ENCODE data around the gene EPHA8.

DNA sequence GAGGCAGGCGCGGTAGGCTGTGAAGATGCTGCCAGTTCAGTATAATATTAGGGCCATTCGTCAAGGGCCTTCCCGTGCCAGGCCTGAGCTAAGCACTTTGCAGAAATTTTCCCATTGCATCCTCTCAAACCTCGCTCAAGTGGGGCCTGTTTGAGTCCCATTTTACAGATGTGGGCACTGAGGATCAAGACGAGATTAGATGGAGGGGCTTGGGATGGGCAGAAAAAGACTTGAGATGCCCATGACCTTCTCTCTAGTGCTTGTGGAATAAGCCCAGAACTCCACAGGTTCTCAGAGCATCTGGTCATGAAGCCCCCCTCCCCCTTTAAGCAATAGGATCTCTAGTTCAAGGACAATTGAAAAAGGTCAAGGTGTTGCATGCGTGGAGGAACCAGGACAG lies 9.9 kb downstream of the EPHA8 start:
- TF ChIP-seq, protein P1, sequence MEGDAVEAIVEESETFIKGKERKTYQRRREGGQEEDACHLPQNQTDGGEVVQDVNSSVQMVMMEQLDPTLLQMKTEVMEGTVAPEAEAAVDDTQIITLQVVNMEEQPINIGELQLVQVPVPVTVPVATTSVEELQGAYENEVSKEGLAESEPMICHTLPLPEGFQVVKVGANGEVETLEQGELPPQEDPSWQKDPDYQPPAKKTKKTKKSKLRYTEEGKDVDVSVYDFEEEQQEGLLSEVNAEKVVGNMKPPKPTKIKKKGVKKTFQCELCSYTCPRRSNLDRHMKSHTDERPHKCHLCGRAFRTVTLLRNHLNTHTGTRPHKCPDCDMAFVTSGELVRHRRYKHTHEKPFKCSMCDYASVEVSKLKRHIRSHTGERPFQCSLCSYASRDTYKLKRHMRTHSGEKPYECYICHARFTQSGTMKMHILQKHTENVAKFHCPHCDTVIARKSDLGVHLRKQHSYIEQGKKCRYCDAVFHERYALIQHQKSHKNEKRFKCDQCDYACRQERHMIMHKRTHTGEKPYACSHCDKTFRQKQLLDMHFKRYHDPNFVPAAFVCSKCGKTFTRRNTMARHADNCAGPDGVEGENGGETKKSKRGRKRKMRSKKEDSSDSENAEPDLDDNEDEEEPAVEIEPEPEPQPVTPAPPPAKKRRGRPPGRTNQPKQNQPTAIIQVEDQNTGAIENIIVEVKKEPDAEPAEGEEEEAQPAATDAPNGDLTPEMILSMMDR (optimal IDR thresholded peaks at IDR 0.05 in 1 of 3, IDR thresholded peaks at IDR 0.05 in 1 of 3, conservative IDR thresholded peaks at IDR 0.05 in 1 of 3; ENCODE audit: extremely low read depth in 1 of 3, insufficient read depth in 2 of 3, low read length in 3 of 3), result no peak
- TF ChIP-seq EZH2 (IDR thresholded peaks at IDR 0.05; ENCODE audit: low read length), result no peak

All from keratinocyte (primary cell).